ENCODE results near the gene H19.

H19 gene

GRCh38 chr11:1968454-1969002, 29.1 kb downstream of the H19 start:
- Histone ChIP-seq H3K9ac (ENCODE audit: low read length in 5 of 5) (no peak overlapping the region), H3K27ac (ENCODE audit: low read depth, low read length) (no peak overlapping the region), H3K4me3 (ENCODE audit: low read depth in 1 of 5, low read length in 5 of 5) (no peak overlapping the region), H3K27me3 (ENCODE audit: control insufficient read depth in 5 of 5, insufficient read depth in 4 of 5, low read length in 5 of 5) (no peaks in the 10 kb centered on the region), H3K4me1 (ENCODE audit: control insufficient read depth in 5 of 5, insufficient read depth in 5 of 5, low read length in 5 of 5) (no peaks in the 10 kb centered on the region), H3K36me3 (ENCODE audit: control insufficient read depth in 5 of 5, insufficient read depth in 5 of 5, low read length in 5 of 5) (no peaks in the 10 kb centered on the region), H3K9me3 (ENCODE audit: control insufficient read depth in 5 of 5, low read length in 5 of 5) (no peaks in the 10 kb centered on the region)

GRCh38 chr11:1967641-1968225, 29.9 kb downstream of the H19 start:
- Histone ChIP-seq H3K4me3 (ENCODE audit: low read depth in 1 of 5, low read length in 5 of 5) (no peak overlapping the region), H3K27ac (ENCODE audit: low read depth, low read length) (no peak overlapping the region), H3K9ac (ENCODE audit: low read length in 5 of 5) (no peak overlapping the region)

DNA sequence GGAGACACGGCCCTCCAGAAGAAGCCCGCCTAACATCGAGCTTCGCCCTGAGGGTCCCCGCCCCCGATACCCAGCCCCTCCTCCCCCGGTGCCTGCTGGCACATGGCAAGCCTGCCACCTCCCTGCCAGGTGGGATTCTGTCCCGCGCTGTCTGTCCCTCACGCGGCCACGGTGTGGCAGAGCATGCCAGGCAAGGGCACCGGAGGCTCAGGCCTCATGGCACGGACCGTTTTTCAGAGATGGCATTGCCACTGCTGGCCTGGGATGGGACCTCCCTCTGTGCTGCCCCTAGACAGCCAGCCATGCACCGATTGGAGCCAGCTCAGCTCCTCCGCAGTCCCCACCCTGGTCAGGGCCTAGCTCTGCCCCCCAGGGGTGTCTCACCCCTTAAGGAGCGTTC, 31.1 kb downstream of the H19 start:
- no peaks in the 10 kb centered on the region for H3K36me3 ChIP-seq (ENCODE audit: control insufficient read depth in 5 of 5, insufficient read depth in 5 of 5, low read length in 5 of 5)
- no peaks in the 10 kb centered on the region for H3K4me1 ChIP-seq (ENCODE audit: control insufficient read depth in 5 of 5, insufficient read depth in 5 of 5, low read length in 5 of 5)
- H3K27me3 ChIP-seq (ENCODE audit: control insufficient read depth in 5 of 5, insufficient read depth in 4 of 5, low read length in 5 of 5), result no peaks in the 10 kb centered on the region
- no peak overlapping the region for H3K27ac ChIP-seq (ENCODE audit: low read depth, low read length)
- H3K9me3 ChIP-seq (ENCODE audit: control insufficient read depth in 5 of 5, low read length in 5 of 5), result no peaks in the 10 kb centered on the region
- no peak overlapping the region for H3K9ac ChIP-seq (ENCODE audit: low read length in 5 of 5)
- no peak overlapping the region for H3K4me3 ChIP-seq (ENCODE audit: low read depth in 1 of 5, low read length in 5 of 5)

More at GRCh38 chr11:1967641-1968225, 29.9 kb downstream of the H19 start:
- Histone ChIP-seq H3K9me3 (ENCODE audit: control insufficient read depth in 5 of 5, low read length in 5 of 5) (no peaks in the 10 kb centered on the region), H3K27me3 (ENCODE audit: control insufficient read depth in 5 of 5, insufficient read depth in 4 of 5, low read length in 5 of 5) (no peaks in the 10 kb centered on the region), H3K4me1 (ENCODE audit: control insufficient read depth in 5 of 5, insufficient read depth in 5 of 5, low read length in 5 of 5) (no peaks in the 10 kb centered on the region), H3K36me3 (ENCODE audit: control insufficient read depth in 5 of 5, insufficient read depth in 5 of 5, low read length in 5 of 5) (no peaks in the 10 kb centered on the region)

GRCh38 chr11:1964955-1965354, 32.7 kb downstream of the H19 start:
- Histone ChIP-seq H3K4me1 (ENCODE audit: control insufficient read depth in 5 of 5, insufficient read depth in 5 of 5, low read length in 5 of 5) (no peaks in the 10 kb centered on the region), H3K27me3 (ENCODE audit: control insufficient read depth in 5 of 5, insufficient read depth in 4 of 5, low read length in 5 of 5) (no peaks in the 10 kb centered on the region), H3K4me3 (ENCODE audit: low read depth in 1 of 5, low read length in 5 of 5) (no peak overlapping the region)

DNA sequence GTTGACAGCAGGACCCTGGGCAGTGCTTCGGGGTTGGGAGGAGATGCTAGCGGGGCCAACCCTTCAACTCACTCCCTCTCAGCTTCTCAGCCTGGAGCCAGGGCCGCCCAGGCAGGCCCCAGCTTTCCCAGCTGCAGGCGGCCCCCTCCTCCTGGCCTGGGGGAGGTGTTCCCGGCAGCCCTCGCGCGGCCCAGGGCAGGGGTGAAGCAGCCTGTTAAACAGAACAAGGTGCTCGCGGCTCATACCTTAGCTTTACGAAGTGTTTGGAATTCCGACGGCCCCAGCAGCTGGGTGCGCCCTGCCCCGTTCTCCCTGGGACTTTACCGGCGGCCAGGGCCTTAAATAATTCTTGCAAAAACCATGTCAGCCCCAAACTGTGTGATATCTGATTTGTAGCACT, 33.3 kb downstream of the H19 start:
- no peaks in the 10 kb centered on the region for H3K36me3 ChIP-seq (ENCODE audit: control insufficient read depth in 5 of 5, insufficient read depth in 5 of 5, low read length in 5 of 5)
- H3K4me3 ChIP-seq (ENCODE audit: low read depth in 1 of 5, low read length in 5 of 5), result no peak overlapping the region
- no peak overlapping the region for H3K27ac ChIP-seq (ENCODE audit: low read depth, low read length)
- no peaks in the 10 kb centered on the region for H3K4me1 ChIP-seq (ENCODE audit: control insufficient read depth in 5 of 5, insufficient read depth in 5 of 5, low read length in 5 of 5)
- no peak overlapping the region for H3K9ac ChIP-seq (ENCODE audit: low read length in 5 of 5)
- H3K27me3 ChIP-seq (ENCODE audit: control insufficient read depth in 5 of 5, insufficient read depth in 4 of 5, low read length in 5 of 5), result no peaks in the 10 kb centered on the region
- no peaks in the 10 kb centered on the region for H3K9me3 ChIP-seq (ENCODE audit: control insufficient read depth in 5 of 5, low read length in 5 of 5)

More at GRCh38 chr11:1964955-1965354, 32.7 kb downstream of the H19 start:
- Histone ChIP-seq H3K36me3 (ENCODE audit: control insufficient read depth in 5 of 5, insufficient read depth in 5 of 5, low read length in 5 of 5) (no peaks in the 10 kb centered on the region), H3K9ac (ENCODE audit: low read length in 5 of 5) (no peak overlapping the region), H3K27ac (ENCODE audit: low read depth, low read length) (no peak overlapping the region), H3K9me3 (ENCODE audit: control insufficient read depth in 5 of 5, low read length in 5 of 5) (no peaks in the 10 kb centered on the region)

DNA sequence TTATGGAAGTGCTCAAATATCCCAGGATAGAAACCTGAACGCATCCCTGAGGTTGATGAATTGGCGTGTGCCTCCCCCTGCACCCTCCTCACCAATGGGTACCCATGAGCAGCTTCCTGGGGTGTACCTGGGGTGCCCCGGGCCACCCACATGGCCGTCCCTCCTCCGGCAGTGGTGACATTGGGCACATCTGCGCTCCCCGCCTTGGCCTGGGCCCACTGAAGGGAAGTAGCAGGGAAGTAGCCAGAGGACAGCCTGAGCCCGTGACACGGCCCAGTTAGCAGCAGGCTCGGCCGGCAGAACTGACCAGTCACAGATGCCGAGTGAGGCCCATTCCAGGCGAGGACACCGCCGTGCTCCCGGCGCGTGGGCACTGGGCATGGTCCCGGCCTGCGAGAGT, 33.8 kb downstream of the H19 start:
- H3K9ac ChIP-seq (ENCODE audit: low read length in 5 of 5), result no peak overlapping the region
- no peaks in the 10 kb centered on the region for H3K36me3 ChIP-seq (ENCODE audit: control insufficient read depth in 5 of 5, insufficient read depth in 5 of 5, low read length in 5 of 5)
- no peaks in the 10 kb centered on the region for H3K27me3 ChIP-seq (ENCODE audit: control insufficient read depth in 5 of 5, insufficient read depth in 4 of 5, low read length in 5 of 5)
- no peaks in the 10 kb centered on the region for H3K4me1 ChIP-seq (ENCODE audit: control insufficient read depth in 5 of 5, insufficient read depth in 5 of 5, low read length in 5 of 5)
- no peak overlapping the region for H3K27ac ChIP-seq (ENCODE audit: low read depth, low read length)
- no peaks in the 10 kb centered on the region for H3K9me3 ChIP-seq (ENCODE audit: control insufficient read depth in 5 of 5, low read length in 5 of 5)
- H3K4me3 ChIP-seq (ENCODE audit: low read depth in 1 of 5, low read length in 5 of 5), result no peak overlapping the region

DNA sequence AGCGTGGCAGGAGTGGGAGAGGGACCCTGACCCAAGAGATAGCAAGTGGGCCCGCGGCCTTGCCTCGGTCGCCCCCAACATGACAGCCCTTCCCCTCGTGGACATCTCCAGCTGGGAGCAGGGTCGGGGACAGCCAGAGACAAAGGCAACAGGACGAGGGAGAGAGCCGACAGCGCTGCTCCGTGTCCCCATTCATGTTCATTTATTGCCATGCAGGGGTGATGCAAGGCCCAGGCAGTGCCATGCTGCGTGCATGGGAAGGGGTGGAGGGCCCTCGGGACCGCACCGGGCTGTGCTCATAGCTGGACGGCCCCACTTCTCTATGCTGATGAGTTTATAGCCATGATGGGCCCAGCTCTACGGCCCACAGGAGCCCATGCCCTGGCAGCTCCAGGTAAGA, 37.9 kb downstream of the H19 start:
- H3K27ac ChIP-seq (ENCODE audit: low read depth, low read length), result no peak overlapping the region
- H3K9me3 ChIP-seq (ENCODE audit: control insufficient read depth in 5 of 5, low read length in 5 of 5), result no peaks in the 10 kb centered on the region
- no peaks in the 10 kb centered on the region for H3K27me3 ChIP-seq (ENCODE audit: control insufficient read depth in 5 of 5, insufficient read depth in 4 of 5, low read length in 5 of 5)
- H3K4me1 ChIP-seq (ENCODE audit: control insufficient read depth in 5 of 5, insufficient read depth in 5 of 5, low read length in 5 of 5), result no peaks in the 10 kb centered on the region
- H3K4me3 ChIP-seq (ENCODE audit: low read depth in 1 of 5, low read length in 5 of 5), result no peak overlapping the region
- H3K36me3 ChIP-seq (ENCODE audit: control insufficient read depth in 5 of 5, insufficient read depth in 5 of 5, low read length in 5 of 5), result no peaks in the 10 kb centered on the region
- no peak overlapping the region for H3K9ac ChIP-seq (ENCODE audit: low read length in 5 of 5)

DNA sequence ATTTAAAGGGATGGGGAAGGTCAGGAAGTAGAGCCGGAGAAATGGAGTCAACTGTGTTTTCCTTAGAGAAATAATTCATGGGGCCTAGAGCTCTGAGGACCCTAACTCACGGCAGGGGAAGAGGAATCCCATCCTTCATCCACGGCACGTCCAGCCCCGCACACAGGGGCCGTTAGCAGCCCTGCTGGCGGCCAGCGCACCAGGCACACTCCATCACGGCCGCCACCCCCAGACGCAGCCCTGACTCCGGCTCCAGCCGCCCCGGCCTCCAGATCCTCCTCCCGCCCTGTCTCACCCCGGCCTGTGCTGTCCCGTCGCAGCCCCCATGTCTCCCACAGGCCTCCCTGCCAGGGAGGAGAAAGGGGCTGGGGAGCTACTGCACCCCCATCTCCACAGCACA, 39.3 kb downstream of the H19 start:
- Histone ChIP-seq H3K4me3 (ENCODE audit: low read depth in 1 of 5, low read length in 5 of 5) (no peak overlapping the region), H3K36me3 (ENCODE audit: control insufficient read depth in 5 of 5, insufficient read depth in 5 of 5, low read length in 5 of 5) (no peaks in the 10 kb centered on the region)

DNA sequence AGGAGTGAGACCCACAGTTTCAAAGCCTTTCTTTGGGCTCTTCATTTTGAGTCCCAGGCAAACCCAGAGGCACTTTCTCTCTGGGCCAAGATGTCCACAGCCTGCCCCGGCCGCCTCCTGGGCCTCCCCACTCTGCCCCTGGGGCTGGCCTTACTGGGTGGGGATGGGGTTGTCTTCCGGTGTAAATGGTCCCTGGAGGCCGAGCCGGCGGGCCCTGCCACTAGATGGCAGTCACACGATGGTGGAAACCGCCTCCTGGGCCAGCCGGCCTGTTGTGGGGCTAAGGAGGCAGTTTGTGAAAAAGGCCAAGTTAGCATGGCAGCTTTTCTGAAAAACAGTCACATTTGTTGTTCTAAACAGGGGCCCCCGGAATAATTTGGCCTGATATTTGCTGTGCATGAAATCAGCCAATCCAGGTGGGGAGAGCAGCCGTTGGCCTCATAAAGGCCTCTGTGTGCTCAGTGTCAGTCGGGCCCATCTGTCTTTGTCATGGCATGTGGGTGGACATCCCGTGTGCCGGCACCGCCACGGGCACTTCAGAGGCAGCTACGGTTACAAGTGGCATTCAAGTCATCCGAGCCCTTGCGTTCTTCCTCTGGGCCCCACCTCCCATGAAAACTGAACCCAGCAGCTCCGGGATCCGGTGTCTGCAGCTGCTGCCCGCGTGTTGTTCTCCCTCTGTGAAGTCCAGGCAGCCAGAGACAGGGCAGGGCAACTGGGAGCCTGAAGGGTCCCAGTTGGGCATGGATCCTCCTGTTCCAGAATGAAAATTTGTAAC, 44.0 kb downstream of the H19 start:
- Histone ChIP-seq H3K9me3 (ENCODE audit: control insufficient read depth in 5 of 5, low read length in 5 of 5) (no peaks in the 10 kb centered on the region), H3K27me3 (ENCODE audit: control insufficient read depth in 5 of 5, insufficient read depth in 4 of 5, low read length in 5 of 5) (no peaks in the 10 kb centered on the region), H3K36me3 (ENCODE audit: control insufficient read depth in 5 of 5, insufficient read depth in 5 of 5, low read length in 5 of 5) (no peaks in the 10 kb centered on the region), H3K4me1 (ENCODE audit: control insufficient read depth in 5 of 5, insufficient read depth in 5 of 5, low read length in 5 of 5) (no peaks in the 10 kb centered on the region), H3K4me3 (ENCODE audit: low read depth in 1 of 5, low read length in 5 of 5) (no peak overlapping the region), H3K27ac (ENCODE audit: low read depth, low read length) (no peak overlapping the region), H3K9ac (ENCODE audit: low read length in 5 of 5) (no peak overlapping the region)

More for the DNA sequence above, 39.3 kb downstream of the H19 start:
- Histone ChIP-seq H3K27me3 (ENCODE audit: control insufficient read depth in 5 of 5, insufficient read depth in 4 of 5, low read length in 5 of 5) (no peaks in the 10 kb centered on the region), H3K27ac (ENCODE audit: low read depth, low read length) (no peak overlapping the region), H3K9ac (ENCODE audit: low read length in 5 of 5) (no peak overlapping the region), H3K4me1 (ENCODE audit: control insufficient read depth in 5 of 5, insufficient read depth in 5 of 5, low read length in 5 of 5) (no peaks in the 10 kb centered on the region), H3K9me3 (ENCODE audit: control insufficient read depth in 5 of 5, low read length in 5 of 5) (no peaks in the 10 kb centered on the region)

DNA sequence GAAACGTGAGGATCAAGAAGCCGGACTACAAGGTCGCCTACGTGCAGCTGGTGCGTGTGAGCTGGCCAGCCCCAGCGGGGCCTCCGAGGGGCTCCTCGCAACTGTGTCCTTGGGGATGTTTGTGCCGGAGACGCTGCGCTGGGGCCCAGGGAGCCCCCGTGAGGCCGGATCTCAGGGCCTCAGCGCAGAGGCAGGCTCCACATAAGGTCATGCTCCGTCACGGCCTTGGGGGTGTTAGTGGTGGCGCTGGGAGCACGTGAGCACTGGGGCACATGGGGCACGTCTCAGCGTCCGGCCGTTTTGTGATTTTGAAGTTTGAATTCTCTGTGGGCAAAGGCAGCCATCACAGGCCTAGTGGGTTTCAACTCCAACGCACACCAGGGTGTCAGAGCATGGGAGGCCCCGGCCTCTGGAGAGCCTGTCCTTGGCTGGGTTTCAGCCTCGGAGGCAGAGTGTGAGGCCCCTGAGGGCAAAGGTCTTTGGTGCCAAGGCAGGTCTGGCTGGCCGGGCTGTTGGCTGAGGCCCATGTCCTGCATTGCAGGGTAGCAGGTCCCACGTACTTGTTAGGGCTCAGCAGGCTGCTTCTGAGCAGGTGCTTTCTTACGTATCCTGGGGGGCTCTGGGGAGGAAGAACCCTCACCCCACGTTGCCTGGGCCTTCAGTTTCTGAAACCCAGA, 44.7 kb downstream of the H19 start:
- Histone ChIP-seq H3K9me3 (ENCODE audit: control insufficient read depth in 5 of 5, low read length in 5 of 5) (no peaks in the 10 kb centered on the region), H3K27me3 (ENCODE audit: control insufficient read depth in 5 of 5, insufficient read depth in 4 of 5, low read length in 5 of 5) (no peaks in the 10 kb centered on the region), H3K36me3 (ENCODE audit: control insufficient read depth in 5 of 5, insufficient read depth in 5 of 5, low read length in 5 of 5) (no peaks in the 10 kb centered on the region), H3K4me3 (ENCODE audit: low read depth in 1 of 5, low read length in 5 of 5) (no peak overlapping the region), H3K4me1 (ENCODE audit: control insufficient read depth in 5 of 5, insufficient read depth in 5 of 5, low read length in 5 of 5) (no peaks in the 10 kb centered on the region), H3K9ac (ENCODE audit: low read length in 5 of 5) (no peak overlapping the region), H3K27ac (ENCODE audit: low read depth, low read length) (no peak overlapping the region)
